Stimulated activated CD4-positive, alpha-beta T cell treated with anti-CD3 and anti-CD28 coated beads, Interleukin-4, amount 100 ng/mL, for 24 hours (primary cell): ENCODE data around the gene DNMT3L.
"Not testable (repeated sequence)": the region's sequence is repeated elsewhere in the genome, so short reads cannot be mapped to it uniquely, and the experiment has no call there.

Experiments used
- DNase-seq: peaks from one replicate; pipeline ENCODE4 v3.0.0-alpha.2; 2020

The DNMT3L gene

GRCh38 chr21:44275041-44275440, 13.3 kb upstream of the DNMT3L start:
- DNase-seq: no peak

DNA sequence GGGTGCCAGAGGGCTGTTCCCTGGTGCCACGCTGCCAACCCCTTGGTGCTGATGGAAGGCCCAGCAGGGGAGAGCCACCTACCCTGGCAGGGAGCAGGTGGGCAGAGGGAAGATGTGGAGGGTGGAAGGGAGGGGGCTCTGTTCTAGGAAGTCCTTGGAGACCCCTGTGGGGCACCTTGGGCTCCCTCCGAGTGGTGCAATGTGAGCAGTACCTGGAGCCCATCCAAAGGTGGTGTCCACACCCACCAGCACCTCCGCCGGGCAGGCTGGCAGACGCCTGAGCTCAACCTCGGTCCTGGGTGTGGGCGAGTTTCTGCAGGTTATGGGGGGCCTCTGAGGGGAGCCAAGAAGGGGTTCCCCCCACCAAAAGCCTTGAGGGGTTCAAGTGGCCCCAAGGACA, 11.3 kb upstream of the DNMT3L start:
- DNase-seq: no peak

DNA sequence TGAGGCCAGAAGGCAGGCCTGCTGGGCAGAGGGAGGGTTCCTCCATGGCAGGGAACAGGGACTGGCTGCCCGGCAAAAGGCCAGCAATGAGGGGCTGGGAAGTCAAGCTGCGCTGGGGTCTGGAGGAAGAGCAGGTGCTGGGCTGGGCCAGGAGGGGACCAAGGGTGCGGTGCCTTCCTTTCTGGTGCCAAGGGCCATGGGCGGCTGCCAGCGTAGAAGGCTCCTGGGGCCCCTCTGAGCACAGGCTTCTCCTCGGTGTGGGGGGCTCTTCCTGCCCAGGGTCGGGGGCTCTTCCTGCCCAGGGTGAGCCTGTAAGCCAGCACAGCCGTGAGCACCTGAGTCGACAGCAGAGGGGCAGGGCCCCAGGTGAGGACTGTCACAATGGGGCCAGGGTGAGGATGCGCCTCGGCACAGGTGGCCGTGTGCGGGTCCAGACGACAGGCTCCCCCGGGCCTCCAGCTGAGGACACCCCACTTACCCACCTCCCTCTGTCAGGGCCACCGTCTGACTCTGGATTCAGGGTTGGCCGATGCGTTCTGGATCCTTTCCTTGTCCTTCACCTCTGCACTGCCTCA, 10.7 kb upstream of the DNMT3L start:
- DNase-seq: no peak

- DNase-seq: no peak
Observed at GRCh38 chr21:44271558-44272283, 10.0 kb upstream of the DNMT3L start.

DNA sequence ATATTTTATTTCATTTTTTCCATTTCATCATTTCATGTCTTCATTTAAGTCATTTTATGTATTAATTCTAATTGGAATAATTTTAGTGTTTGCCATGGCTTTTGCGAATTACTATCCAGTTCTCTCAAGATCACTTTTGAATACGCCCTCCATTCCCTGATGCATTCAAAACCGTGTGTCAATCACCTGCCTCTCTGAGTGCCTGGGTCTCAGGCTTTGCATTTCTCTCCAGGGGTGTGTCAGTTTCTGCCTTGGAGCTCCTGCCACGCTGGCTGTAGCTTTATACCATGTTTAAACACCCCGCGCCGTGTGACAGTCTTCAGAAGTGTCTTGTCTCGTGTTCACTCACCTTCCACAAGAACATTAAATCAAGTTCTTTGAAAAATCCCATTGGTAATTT, 7.4 kb upstream of the DNMT3L start:
- DNase-seq: no peak

- peak; percentile 15 for DNase-seq
Observed at GRCh38 chr21:44267655-44268142, 6.0 kb upstream of the DNMT3L start.

DNA sequence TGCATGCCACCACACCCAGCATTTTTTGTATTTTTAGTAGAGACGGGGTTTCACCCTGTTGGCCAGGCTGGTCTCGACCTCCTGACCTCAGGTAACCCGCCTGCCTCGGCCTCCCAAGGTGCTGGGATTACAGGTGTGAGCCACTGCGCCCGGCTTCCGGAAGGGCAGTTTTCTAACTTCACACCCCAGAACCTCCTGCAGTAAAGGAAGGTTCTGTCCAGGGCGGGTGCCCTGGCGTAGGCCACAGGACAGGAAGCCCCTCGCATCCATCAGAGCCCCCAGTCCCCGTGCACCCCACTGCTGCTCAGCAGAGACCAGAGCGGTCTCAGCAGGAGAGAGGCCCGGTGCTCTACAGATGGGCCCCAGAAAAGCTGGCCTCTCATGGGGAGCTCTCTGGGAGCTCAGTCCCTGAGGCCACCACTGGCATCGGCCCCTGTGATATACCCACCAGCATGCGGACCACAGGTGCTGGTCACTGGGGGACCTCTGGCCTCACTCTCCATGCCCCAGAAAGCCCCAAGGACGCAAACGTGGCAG, 4.1 kb upstream of the DNMT3L start:
- DNase-seq: no peak

DNA sequence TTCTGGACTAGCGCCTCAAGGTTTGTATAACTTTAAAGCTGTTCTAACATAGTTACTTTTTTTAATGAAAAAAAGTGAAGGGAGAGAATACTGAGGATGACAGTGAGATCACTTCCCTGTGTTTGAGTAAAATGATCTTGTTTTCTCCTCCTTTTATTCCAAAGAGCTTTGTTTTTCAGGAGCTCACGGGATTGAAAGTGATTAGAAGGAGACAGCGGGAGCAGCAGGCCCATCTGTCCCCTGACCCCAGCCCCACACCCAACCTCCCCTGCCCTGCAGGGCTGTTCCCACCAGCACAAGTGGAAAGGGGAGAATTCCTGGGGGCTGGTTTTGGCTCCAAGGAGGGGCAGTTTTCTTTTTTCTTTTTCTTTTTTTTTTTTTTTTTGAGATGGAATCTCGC, 2.1 kb upstream of the DNMT3L start:
- no peak for DNase-seq

- no peak for DNase-seq
Observed at GRCh38 chr21:44263221-44263760, 1.6 kb upstream of the DNMT3L start.

- no peak for DNase-seq
Observed at GRCh38 chr21:44262338-44263056, 800 bp upstream of the DNMT3L start.

DNA sequence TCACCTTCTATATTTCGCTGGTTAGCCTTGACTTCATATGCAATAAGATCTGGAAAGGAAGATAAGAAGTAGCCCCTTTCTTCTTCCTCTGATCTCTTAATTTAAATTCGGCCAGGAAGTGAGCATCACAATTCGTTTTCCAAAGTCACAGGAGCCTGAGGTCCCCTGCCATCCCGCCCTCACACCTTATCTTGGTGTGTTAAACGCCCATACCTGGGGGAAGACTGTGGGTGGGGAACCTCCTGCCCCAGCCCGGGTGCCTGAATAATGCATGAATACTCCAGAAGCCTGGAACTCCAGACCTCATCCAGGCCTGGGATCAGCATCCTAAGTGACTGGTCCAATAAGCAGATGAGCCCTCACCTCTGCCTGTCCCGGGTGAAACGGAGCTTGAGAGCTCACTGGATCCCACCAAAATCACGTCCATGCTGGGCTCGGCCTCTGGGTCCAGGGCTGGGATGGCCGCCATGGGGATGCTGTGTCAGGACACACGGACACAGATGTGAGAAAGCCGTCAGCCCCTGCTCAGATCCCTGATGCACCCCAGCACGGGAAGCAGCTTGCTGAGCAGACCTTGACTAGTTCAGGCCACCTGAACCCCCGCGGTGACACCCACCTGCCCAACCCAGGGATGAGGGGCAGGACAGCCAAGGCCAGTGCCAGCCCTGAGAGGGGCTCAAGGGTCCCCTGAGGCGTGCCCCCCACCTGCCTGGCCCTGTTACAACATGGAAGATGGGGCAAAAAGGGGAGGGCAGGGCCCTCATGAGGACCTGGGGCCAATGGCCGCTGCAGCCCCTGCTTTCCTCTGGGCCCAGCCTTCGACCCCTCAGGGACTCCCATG, 686 bp downstream of the DNMT3L start:
- DNase-seq: no peak

DNA sequence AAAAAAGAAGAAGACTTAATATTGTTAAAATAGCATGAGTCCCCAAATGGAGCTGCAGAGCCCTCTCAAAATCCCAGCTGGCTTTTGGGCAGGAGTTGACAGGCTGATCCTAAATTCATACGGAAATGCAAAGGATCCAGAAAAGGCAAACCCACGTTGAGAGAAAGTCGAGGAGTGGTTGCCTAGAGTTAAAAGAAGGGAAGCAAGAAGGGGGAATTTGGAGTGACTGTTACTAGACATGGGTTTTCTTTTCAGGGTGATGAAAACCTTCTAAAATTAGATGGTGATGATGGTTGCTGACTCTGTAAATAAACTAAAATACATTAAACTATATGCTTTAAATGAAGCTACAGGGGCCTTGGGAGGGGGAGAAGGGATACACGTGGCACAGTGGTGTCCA, 1.6 kb downstream of the DNMT3L start:
- no peak for DNase-seq

- no peak for DNase-seq
Observed at GRCh38 chr21:44259082-44259705, 2.5 kb downstream of the DNMT3L start.

GRCh38 chr21:44258056-44258725, 3.5 kb downstream of the DNMT3L start:
- DNase-seq: no peak

DNA sequence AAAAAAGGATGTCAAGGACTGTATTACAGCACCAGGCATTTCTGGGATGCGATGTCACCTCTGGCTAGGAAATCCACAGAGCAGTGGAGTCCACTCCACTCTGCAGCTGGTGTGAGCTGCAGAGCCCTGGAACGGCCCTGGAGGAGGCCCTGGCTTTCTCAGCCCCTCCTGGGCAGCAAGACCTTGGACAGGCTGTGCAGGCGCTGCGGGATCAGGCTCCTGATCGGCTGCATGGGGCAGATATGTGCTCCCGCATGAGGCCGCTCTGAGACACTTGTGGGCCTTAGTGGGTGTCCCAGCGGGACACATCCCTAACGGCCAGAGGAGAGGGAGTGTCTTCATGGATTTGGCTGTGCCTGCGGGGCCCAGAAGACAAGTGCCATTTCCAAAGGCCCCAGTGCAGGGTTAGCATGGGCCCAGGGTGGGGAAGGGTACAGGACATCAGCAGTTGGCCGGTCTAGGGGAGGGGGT, 6.2 kb downstream of the DNMT3L start:
- DNase-seq: no peak

DNA sequence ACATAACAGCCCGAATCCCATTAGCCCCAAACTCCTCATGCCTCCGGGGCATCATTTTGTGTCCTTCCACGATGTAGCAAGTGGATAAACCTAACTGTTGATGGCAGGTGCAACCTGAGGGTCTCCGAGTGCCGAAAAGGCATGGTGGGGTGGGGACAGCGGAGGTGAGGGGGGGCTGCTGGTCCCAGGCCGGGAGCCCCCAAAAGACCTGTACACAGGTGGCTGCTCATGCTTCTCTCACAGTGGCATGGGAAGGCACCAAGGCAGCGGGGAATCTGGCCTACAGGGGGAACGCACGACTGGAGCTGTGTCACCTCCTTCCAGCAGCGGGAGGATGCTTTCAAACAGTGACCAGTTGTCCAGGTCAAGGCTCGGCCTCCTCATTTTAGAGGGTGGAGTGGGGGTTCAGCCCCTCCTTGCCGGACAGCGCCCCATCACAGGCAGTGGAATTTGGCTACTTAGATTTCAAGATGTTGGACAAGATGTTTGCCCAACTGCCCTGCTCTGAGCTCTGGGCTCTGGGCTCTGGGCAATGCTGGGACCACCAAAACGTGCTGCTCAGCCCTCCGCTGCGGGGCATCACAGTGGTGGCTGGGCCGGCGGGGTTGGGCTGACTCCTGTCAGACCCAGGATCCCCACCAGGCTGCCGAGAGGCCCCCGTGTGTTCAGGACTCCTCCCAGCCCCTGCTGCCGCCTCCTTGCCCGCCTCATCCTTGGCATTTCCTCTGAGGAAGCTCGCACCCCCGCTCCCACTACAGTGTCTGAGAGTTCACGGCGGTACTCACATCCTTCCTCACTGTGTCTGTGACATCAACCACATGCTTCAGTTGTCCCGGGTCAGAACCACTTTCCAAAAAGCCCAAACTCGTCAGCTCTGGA, 7.6 kb downstream of the DNMT3L start:
- no peak for DNase-seq

DNA sequence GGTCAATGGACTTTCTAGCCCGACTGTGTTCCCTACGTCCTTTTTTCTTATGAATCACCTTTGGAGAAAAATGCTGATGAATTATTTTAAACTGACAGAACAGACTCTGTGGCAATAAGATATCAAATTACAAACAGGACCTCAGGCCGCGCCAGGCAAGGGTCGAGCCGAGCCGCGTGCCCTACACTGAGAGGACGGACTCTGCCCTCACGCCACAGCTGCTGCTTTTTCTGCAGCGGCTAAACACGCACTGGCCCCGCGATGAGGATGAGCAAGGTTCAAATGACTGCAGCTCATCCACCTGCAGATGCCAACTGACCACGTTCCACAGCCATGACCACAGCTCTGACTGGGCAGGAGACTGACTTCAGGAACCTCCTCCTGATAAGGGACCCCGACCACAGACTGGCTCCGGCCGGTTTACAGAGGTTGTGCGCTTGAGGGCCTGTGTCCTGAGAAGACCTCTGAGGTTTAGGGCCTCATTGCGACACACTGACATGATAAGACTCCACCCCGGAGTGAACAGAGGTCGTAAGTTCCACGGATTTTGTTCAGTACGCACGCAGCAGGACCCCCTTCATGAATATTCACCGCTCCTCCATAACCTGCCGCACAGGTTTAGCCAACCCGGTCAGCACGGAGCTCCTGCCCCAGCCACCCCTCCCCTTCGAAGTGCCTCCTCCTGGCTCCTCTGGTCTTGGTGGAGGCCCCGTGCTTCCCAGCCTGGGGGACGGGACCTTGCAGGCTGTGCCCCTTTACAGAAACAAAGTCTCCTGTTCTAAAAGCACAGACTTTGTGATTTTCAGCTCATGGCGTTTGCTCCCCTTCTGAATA, 12.3 kb downstream of the DNMT3L start:
- not testable (repeated sequence) for DNase-seq

GRCh38 chr21:44247904-44248303, 13.8 kb downstream of the DNMT3L start:
- DNase-seq: not testable (repeated sequence)

DNA sequence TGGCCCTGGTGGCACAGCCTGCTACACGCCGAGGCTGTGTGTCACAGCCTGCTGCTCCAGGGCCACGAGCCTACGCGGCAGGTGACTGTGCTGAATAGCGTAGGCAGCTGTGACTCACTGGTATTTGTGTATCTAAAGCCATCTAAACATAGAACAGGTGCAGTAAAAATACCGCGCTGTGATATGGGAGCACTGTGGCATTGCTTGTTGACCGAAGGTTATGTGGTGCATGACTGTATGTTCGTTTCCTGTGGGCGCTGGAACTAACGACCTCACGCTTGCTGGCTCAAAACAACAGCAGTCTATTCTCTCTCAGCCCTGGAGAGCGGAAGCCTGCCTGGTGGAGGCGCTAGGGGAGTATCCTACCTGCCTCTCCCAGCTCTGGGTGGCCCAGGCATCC, 17.7 kb downstream of the DNMT3L start:
- DNase-seq: not testable (repeated sequence)
